Measurements from ENCODE around the gene ALPL. TPM values are rescaled to one million over a fixed set of nuclear protein-coding genes. Genes with fewer than 3 reads are reported as not detected.

The ALPL gene
- total and polyA plus RNA-seq, 2 donors (not counting 1 experiment from before 2014, with no cell fraction given) = 1.3 to 3.6 TPM

DNA sequence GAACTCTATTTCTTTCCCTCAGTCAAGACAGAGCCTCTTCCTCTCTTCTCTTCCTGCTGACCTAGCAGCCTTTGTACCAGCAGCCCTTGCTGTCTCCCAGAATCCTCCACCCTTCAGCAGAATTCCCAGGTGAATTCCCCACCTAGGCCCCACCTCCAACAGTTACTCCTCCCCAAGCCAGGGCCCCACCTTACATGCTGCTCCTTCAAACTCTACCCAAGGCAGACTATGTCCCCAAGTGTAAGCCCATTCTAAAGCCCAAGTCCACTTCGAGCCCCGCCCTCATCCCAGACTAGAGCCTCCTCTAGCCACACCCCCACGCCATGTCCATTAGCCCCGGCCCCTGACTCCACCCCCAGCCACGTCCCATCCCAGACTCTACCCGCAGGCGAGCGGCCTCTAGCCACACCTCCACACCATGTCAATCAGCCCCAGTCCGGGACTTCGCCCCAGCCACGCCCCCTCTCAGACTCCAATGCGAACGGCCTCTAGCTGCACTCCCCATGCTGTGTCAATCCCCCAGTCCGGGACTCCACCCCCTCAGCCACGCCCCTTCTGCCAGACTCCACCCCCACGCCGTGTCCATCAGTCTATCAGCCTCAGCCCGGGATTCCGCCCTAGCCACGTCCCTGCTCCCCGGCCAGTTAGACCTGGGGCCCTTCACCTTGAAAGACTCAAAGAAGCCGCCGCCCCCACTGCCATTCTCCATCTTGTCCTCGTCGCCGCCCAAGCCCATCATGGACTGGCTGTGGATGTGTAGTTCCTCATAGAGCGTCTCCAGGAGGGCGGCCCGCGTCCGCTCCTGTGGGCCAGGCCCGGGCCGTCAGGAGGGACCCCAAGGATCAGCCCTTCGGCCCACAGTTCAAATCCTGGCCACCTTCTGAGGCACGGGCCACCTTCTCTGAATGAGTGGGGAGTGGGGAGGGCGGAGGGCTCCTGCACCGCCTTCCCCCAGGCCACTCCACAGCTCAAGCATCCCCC lies 98.6 kb downstream of the ALPL start:
- Histone ChIP-seq H2AFZ (ENCODE audit: low read length) (no peak overlapping the region), H3K9ac (ENCODE audit: insufficient read depth, low read length) (no peak overlapping the region), H3K4me1 (ENCODE audit: control insufficient read depth, extremely low read depth, insufficient read depth, low read length) (no peaks in the 10 kb centered on the region), H3K9me3 (ENCODE audit: control insufficient read depth, insufficient read depth, low read depth, low read length) (no peaks in the 10 kb centered on the region), H3K4me3 (replicated peaks in 1 of 4; ENCODE audit: control extremely low read depth in 1 of 4, insufficient read depth in 1 of 4, low read depth in 3 of 4, low read length in 4 of 4) (no peak overlapping the region), H3K79me2 (ENCODE audit: control insufficient read depth, insufficient read depth, low read length) (no peaks in the 10 kb centered on the region), H3K4me2 (ENCODE audit: extremely low read depth, insufficient read depth, low read length) (no peak overlapping the region), H3K36me3 (ENCODE audit: control insufficient read depth, insufficient read depth, low read length) (no peaks in the 10 kb centered on the region), H4K20me1 (ENCODE audit: control insufficient read depth, extremely low read depth, insufficient read depth, low read length) (no peaks in the 10 kb centered on the region), H3K27ac (ENCODE audit: insufficient read depth, low read length) (no peak overlapping the region), H3K27me3 (ENCODE audit: control insufficient read depth, insufficient read depth, low read length) (no peaks in the 10 kb centered on the region)
- DNase-seq (ENCODE audit: low read depth in 2 of 2) = peak; percentile 56 to 61
- TF ChIP-seq, protein P1, sequence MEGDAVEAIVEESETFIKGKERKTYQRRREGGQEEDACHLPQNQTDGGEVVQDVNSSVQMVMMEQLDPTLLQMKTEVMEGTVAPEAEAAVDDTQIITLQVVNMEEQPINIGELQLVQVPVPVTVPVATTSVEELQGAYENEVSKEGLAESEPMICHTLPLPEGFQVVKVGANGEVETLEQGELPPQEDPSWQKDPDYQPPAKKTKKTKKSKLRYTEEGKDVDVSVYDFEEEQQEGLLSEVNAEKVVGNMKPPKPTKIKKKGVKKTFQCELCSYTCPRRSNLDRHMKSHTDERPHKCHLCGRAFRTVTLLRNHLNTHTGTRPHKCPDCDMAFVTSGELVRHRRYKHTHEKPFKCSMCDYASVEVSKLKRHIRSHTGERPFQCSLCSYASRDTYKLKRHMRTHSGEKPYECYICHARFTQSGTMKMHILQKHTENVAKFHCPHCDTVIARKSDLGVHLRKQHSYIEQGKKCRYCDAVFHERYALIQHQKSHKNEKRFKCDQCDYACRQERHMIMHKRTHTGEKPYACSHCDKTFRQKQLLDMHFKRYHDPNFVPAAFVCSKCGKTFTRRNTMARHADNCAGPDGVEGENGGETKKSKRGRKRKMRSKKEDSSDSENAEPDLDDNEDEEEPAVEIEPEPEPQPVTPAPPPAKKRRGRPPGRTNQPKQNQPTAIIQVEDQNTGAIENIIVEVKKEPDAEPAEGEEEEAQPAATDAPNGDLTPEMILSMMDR (conservative IDR thresholded peaks at IDR 0.05 in 1 of 2, IDR thresholded peaks at IDR 0.05 in 1 of 2; ENCODE audit: low read depth in 1 of 2, low read length in 2 of 2) = no peak
- no peak for TF ChIP-seq EZH2 (IDR thresholded peaks at IDR 0.05; ENCODE audit: low read length, missing control alignments)

- no peak for DNase-seq (ENCODE audit: low read depth in 2 of 2)
- Histone ChIP-seq H3K36me3 (ENCODE audit: control insufficient read depth, insufficient read depth, low read length) (no peaks in the 10 kb centered on the region), H3K27ac (ENCODE audit: insufficient read depth, low read length) (no peak overlapping the region), H3K9ac (ENCODE audit: insufficient read depth, low read length) (no peak overlapping the region), H3K79me2 (ENCODE audit: control insufficient read depth, insufficient read depth, low read length) (no peaks in the 10 kb centered on the region), H3K27me3 (ENCODE audit: control insufficient read depth, insufficient read depth, low read length) (no peaks in the 10 kb centered on the region), H4K20me1 (ENCODE audit: control insufficient read depth, extremely low read depth, insufficient read depth, low read length) (no peaks in the 10 kb centered on the region), H3K4me1 (ENCODE audit: control insufficient read depth, extremely low read depth, insufficient read depth, low read length) (no peaks in the 10 kb centered on the region), H3K9me3 (ENCODE audit: control insufficient read depth, insufficient read depth, low read depth, low read length) (no peaks in the 10 kb centered on the region), H2AFZ (ENCODE audit: low read length) (no peak overlapping the region), H3K4me3 (replicated peaks in 1 of 4; ENCODE audit: control extremely low read depth in 1 of 4, insufficient read depth in 1 of 4, low read depth in 3 of 4, low read length in 4 of 4) (no peak overlapping the region), H3K4me2 (ENCODE audit: extremely low read depth, insufficient read depth, low read length) (no peak overlapping the region)
- no peak for TF ChIP-seq EZH2 (IDR thresholded peaks at IDR 0.05; ENCODE audit: low read length, missing control alignments)
- TF ChIP-seq, protein P1 (conservative IDR thresholded peaks at IDR 0.05 in 1 of 2, IDR thresholded peaks at IDR 0.05 in 1 of 2; ENCODE audit: low read depth in 1 of 2, low read length in 2 of 2) = no peak
Measured at GRCh38 chr1:21608798-21609197, 99.6 kb downstream of the ALPL start.

DNA sequence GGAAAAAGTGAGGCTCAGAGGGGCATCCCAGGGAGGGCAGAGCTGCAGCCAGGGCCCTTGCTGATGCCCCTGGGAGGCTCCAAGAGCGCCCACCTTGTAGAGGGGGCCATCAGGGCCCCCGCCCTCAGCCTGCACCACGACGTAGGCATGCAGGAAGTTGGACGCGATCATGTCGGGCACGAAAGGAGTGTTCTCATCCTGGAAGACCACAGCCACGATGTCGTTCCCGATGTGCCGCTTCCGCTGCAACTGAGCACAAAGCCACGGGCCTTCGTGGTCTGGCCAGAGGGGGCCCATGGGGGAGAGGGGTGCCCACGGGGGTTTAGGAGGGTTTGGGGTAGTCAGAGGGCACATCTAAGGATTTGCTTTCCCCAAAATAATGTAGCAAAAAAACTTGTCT lies 100.8 kb downstream of the ALPL start:
- no peak for DNase-seq (ENCODE audit: low read depth in 2 of 2)
- H3K27ac ChIP-seq (ENCODE audit: insufficient read depth, low read length) = no peak overlapping the region

More for the DNA sequence above, 100.8 kb downstream of the ALPL start:
- H3K9ac ChIP-seq (ENCODE audit: insufficient read depth, low read length) = no peak overlapping the region
- no peak overlapping the region for H3K4me2 ChIP-seq (ENCODE audit: extremely low read depth, insufficient read depth, low read length)
- no peaks in the 10 kb centered on the region for H3K9me3 ChIP-seq (ENCODE audit: control insufficient read depth, insufficient read depth, low read depth, low read length)
- H3K4me1 ChIP-seq (ENCODE audit: control insufficient read depth, extremely low read depth, insufficient read depth, low read length) = no peaks in the 10 kb centered on the region
- H3K27me3 ChIP-seq (ENCODE audit: control insufficient read depth, insufficient read depth, low read length) = no peaks in the 10 kb centered on the region
- no peaks in the 10 kb centered on the region for H3K79me2 ChIP-seq (ENCODE audit: control insufficient read depth, insufficient read depth, low read length)
- TF ChIP-seq, protein P1 (conservative IDR thresholded peaks at IDR 0.05 in 1 of 2, IDR thresholded peaks at IDR 0.05 in 1 of 2; ENCODE audit: low read depth in 1 of 2, low read length in 2 of 2) = no peak
- no peak for TF ChIP-seq EZH2 (IDR thresholded peaks at IDR 0.05; ENCODE audit: low read length, missing control alignments)
- no peaks in the 10 kb centered on the region for H4K20me1 ChIP-seq (ENCODE audit: control insufficient read depth, extremely low read depth, insufficient read depth, low read length)
- H3K4me3 ChIP-seq (replicated peaks in 1 of 4; ENCODE audit: control extremely low read depth in 1 of 4, insufficient read depth in 1 of 4, low read depth in 3 of 4, low read length in 4 of 4) = no peak overlapping the region
- H2AFZ ChIP-seq (ENCODE audit: low read length) = no peak overlapping the region
- no peaks in the 10 kb centered on the region for H3K36me3 ChIP-seq (ENCODE audit: control insufficient read depth, insufficient read depth, low read length)

Data from fibroblast of lung (primary cell).